ENCODE measurements around the gene PDS5B.

DNA sequence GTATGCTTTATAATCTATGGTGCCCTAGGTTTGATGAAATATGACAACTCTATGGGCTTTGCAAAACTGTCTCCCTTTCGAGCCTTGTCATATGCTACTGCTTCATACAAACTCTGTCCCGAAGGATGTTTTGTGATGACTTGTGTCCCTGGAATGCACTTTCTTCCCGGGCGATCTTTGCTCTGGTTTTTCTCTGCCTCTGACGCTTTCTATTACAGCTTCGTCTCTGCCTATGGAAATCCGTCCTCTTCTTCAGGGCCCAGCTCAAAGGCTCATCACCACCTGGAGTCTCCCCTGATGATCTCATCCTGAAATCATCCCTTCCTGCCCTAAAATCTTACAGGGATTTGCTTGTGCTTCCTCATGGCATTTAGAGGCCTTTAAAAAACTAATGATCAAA lies 238.4 kb downstream of the PDS5B start:
- TF ChIP-seq POLR2AphosphoS5 (IDR thresholded peaks at IDR 0.05; ENCODE audit: low read depth) (no peak), EZH2 (IDR thresholded peaks at IDR 0.05; ENCODE audit: low read depth, unreplicated experiment) (no peak), CREB1 (CRISPR knock-in tag; IDR thresholded peaks at IDR 0.05; ENCODE audit: low read depth) (no peak), NANOG (IDR thresholded peaks at IDR 0.05; ENCODE audit: borderline replicate concordance) (no peak), EZH2phosphoT487 (IDR thresholded peaks at IDR 0.05; ENCODE audit: unreplicated experiment) (no peak), ZNF331 (CRISPR knock-in tag; IDR thresholded peaks at IDR 0.05; ENCODE audit: low read depth) (no peak), JUNB (IDR thresholded peaks at IDR 0.05; ENCODE audit: unreplicated experiment) (no peak), ZNF114 (CRISPR knock-in tag; IDR thresholded peaks at IDR 0.05) (no peak)
- TF ChIP-seq, protein P1, sequence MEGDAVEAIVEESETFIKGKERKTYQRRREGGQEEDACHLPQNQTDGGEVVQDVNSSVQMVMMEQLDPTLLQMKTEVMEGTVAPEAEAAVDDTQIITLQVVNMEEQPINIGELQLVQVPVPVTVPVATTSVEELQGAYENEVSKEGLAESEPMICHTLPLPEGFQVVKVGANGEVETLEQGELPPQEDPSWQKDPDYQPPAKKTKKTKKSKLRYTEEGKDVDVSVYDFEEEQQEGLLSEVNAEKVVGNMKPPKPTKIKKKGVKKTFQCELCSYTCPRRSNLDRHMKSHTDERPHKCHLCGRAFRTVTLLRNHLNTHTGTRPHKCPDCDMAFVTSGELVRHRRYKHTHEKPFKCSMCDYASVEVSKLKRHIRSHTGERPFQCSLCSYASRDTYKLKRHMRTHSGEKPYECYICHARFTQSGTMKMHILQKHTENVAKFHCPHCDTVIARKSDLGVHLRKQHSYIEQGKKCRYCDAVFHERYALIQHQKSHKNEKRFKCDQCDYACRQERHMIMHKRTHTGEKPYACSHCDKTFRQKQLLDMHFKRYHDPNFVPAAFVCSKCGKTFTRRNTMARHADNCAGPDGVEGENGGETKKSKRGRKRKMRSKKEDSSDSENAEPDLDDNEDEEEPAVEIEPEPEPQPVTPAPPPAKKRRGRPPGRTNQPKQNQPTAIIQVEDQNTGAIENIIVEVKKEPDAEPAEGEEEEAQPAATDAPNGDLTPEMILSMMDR (conservative IDR thresholded peaks at IDR 0.05; ENCODE audit: low read depth in 2 of 2) = no peak
- TF ChIP-seq, protein P2, sequence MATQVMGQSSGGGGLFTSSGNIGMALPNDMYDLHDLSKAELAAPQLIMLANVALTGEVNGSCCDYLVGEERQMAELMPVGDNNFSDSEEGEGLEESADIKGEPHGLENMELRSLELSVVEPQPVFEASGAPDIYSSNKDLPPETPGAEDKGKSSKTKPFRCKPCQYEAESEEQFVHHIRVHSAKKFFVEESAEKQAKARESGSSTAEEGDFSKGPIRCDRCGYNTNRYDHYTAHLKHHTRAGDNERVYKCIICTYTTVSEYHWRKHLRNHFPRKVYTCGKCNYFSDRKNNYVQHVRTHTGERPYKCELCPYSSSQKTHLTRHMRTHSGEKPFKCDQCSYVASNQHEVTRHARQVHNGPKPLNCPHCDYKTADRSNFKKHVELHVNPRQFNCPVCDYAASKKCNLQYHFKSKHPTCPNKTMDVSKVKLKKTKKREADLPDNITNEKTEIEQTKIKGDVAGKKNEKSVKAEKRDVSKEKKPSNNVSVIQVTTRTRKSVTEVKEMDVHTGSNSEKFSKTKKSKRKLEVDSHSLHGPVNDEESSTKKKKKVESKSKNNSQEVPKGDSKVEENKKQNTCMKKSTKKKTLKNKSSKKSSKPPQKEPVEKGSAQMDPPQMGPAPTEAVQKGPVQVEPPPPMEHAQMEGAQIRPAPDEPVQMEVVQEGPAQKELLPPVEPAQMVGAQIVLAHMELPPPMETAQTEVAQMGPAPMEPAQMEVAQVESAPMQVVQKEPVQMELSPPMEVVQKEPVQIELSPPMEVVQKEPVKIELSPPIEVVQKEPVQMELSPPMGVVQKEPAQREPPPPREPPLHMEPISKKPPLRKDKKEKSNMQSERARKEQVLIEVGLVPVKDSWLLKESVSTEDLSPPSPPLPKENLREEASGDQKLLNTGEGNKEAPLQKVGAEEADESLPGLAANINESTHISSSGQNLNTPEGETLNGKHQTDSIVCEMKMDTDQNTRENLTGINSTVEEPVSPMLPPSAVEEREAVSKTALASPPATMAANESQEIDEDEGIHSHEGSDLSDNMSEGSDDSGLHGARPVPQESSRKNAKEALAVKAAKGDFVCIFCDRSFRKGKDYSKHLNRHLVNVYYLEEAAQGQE (IDR thresholded peaks at IDR 0.05; ENCODE audit: unreplicated experiment) = no peak
- TF ChIP-seq, protein P3, sequence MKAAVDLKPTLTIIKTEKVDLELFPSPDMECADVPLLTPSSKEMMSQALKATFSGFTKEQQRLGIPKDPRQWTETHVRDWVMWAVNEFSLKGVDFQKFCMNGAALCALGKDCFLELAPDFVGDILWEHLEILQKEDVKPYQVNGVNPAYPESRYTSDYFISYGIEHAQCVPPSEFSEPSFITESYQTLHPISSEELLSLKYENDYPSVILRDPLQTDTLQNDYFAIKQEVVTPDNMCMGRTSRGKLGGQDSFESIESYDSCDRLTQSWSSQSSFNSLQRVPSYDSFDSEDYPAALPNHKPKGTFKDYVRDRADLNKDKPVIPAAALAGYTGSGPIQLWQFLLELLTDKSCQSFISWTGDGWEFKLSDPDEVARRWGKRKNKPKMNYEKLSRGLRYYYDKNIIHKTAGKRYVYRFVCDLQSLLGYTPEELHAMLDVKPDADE (IDR thresholded peaks at IDR 0.05) = no peak

All from GM23338 (cell line).